SK-N-SH (cell line): ENCODE data around the gene NOTCH4. TPM values are rescaled to one million over a fixed set of nuclear protein-coding genes. Genes with fewer than 3 reads are reported as not detected.

ENCODE experiments used
- CTCF ChIA-PET: fragments of 300-600, 350-600 bp; formaldehyde crosslinking; extraction: SDS; loops from one replicate; lab custom pipeline; 2021; lab: Yijun Ruan, JAX
- POLR2A ChIA-PET: fragments of 350-600 bp; sonication (Branson Sonifier 250); formaldehyde crosslinking; extraction: SDS; loops from one replicate; lab custom pipeline; 2020; ENCODE audit warnings: antibody characterized with exemption, inconsistent platforms; lab: Yijun Ruan, JAX
- DNase-seq: peaks from one replicate; pipeline ENCODE4 v3.0.0; 2012
- H2AFZ ChIP-seq: fragments of 200-600 bp; sonication (generic); 2 replicates; pipeline ENCODE4 v1.8.1; 2016; ENCODE audit warnings: antibody characterized with exemption, mild to moderate bottlenecking, low read depth
- H3F3A ChIP-seq: fragments of 200-600 bp; sonication (generic); replicated peaks from 2 replicates; pipeline ENCODE3; 2016; ENCODE audit warnings: antibody characterized with exemption, mild to moderate bottlenecking; ENCODE audit not compliant: insufficient read depth
- H3K27ac ChIP-seq, 2 experiments: fragments of 200-500 bp in 1 of 2; fragments of 200-600 bp in 1 of 2; sonication (Bioruptor generic) in 1 of 2; sonication (generic), shearing (Covaris generic) in 1 of 2; 2 replicates each; pipeline versions ENCODE4 v1.5.1 to v1.6.1; 2014 to 2016; ENCODE audit warnings: low read depth in 2 of 2, inconsistent platforms in 1 of 2, low read length in 1 of 2, mild to moderate bottlenecking in 1 of 2, mixed read lengths in 1 of 2
- H3K27me3 ChIP-seq: fragments of 200-600 bp; sonication (generic), shearing (Covaris generic); 2 replicates; pipeline ENCODE4 v1.6.1; 2016; ENCODE audit warnings: mixed run types; ENCODE audit not compliant: insufficient read depth
- H3K36me3 ChIP-seq, 2 experiments: fragments of 200-500 bp in 1 of 2; fragments of 200-600 bp in 1 of 2; sonication (Bioruptor generic) in 1 of 2; sonication (generic) in 1 of 2; replicated peaks in 1 of 2; 2 replicates each; pipeline versions ENCODE3 to v1.5.1; 2014 to 2016; ENCODE audit warnings: low read length in 1 of 2, mild to moderate bottlenecking in 1 of 2; ENCODE audit not compliant: insufficient read depth in 2 of 2, control insufficient read depth in 1 of 2
- H3K4me1 ChIP-seq, 2 experiments: fragments of 200-500 bp in 1 of 2; fragments of 200-600 bp in 1 of 2; sonication (Bioruptor generic) in 1 of 2; sonication (generic), shearing (Covaris generic) in 1 of 2; 2 replicates each; pipeline versions ENCODE4 v1.5.1 to v1.6.1; 2014 to 2016; ENCODE audit warnings: low read depth in 1 of 2, low read length in 1 of 2, mixed run types in 1 of 2; ENCODE audit not compliant: insufficient read depth in 2 of 2, control insufficient read depth in 1 of 2
- H3K4me2 ChIP-seq: fragments of 200-600 bp; sonication (generic), shearing (Covaris generic); 2 replicates; pipeline ENCODE4 v1.6.1; 2017; ENCODE audit warnings: mixed run types
- H3K4me3 ChIP-seq, 2 experiments: fragments of 200-500 bp in 1 of 2; fragments of 200-600 bp in 1 of 2; sonication (Bioruptor generic) in 1 of 2; sonication (generic), shearing (Covaris generic) in 1 of 2; 2 replicates each; pipeline versions ENCODE4 v1.5.1 to v1.8.1; 2014 to 2016; ENCODE audit warnings: low read depth in 2 of 2, inconsistent platforms in 1 of 2, low read length in 1 of 2, mild to moderate bottlenecking in 1 of 2, mixed read lengths in 1 of 2, moderate library complexity in 1 of 2
- H3K79me2 ChIP-seq: fragments of 200-600 bp; sonication (generic); 2 replicates; pipeline ENCODE4 v1.8.1; 2017; ENCODE audit warnings: mild to moderate bottlenecking; ENCODE audit not compliant: insufficient read depth
- H3K9ac ChIP-seq: fragments of 200-600 bp; sonication (generic); 2 replicates; pipeline ENCODE4 v1.6.1; 2017; ENCODE audit warnings: mixed run types
- H3K9me2 ChIP-seq: fragments of 200-600 bp; sonication (generic); 2 replicates; pipeline ENCODE4 v1.6.1; 2017; ENCODE audit warnings: mixed run types
- H3K9me3 ChIP-seq: fragments of 200-600 bp; sonication (generic); 2 replicates; pipeline ENCODE4 v1.6.1; 2017; ENCODE audit warnings: mixed run types, mild to moderate bottlenecking, moderate library complexity
- H4K20me1 ChIP-seq: fragments of 200-600 bp; sonication (generic); 2 replicates; pipeline ENCODE4 v1.6.1; 2017; ENCODE audit warnings: mild to moderate bottlenecking, mixed run types; ENCODE audit not compliant: insufficient read depth
- CHD2 ChIP-seq: fragments of 150-350 bp; IDR thresholded peaks from 2 replicates; pipeline ENCODE4 v1.6.1; 2018; ENCODE audit warnings: low read length; ENCODE audit not compliant: partially characterized antibody
- CTCF ChIP-seq: fragments of 200-600 bp; sonication (generic); IDR thresholded peaks from 2 replicates; pipeline ENCODE4 v1.6.1; 2017; ENCODE audit warnings: antibody characterized with exemption, mild to moderate bottlenecking, moderate library complexity
- ELF1 ChIP-seq: IDR thresholded peaks from 2 replicates; pipeline ENCODE4 v1.4.0; 2012
- EP300 ChIP-seq, 2 experiments: IDR thresholded peaks; 2 replicates each; pipeline versions ENCODE4 v1.4.0 to v1.6.1; 2012; ENCODE audit warnings: borderline replicate concordance in 1 of 2, low read depth in 1 of 2, low read length in 1 of 2
- FOXJ3 ChIP-seq: sonication (generic); formaldehyde crosslinking; IDR thresholded peaks from 2 replicates; pipeline ENCODE4 v1.5.1; 2020; ENCODE audit warnings: mild to moderate bottlenecking, missing genetic modification reagents
- GABPA ChIP-seq: IDR thresholded peaks from 2 replicates; pipeline ENCODE4 v1.4.0; 2012; ENCODE audit warnings: low read depth, mild to moderate bottlenecking
- MAX ChIP-seq: IDR thresholded peaks from 2 replicates; pipeline ENCODE4 v1.4.0; 2012; ENCODE audit warnings: low read depth
- MEF2A ChIP-seq: IDR thresholded peaks from 2 replicates; pipeline ENCODE4 v1.4.0; 2012; ENCODE audit warnings: low read depth, borderline replicate concordance
- NFIC ChIP-seq: IDR thresholded peaks from 2 replicates; pipeline ENCODE4 v1.4.0; 2012; ENCODE audit warnings: borderline replicate concordance
- NRF1 ChIP-seq: IDR thresholded peaks from 2 replicates; pipeline ENCODE4 v1.6.1; 2012; ENCODE audit warnings: low read depth, mild to moderate bottlenecking, low read length
- RAD21 ChIP-seq: IDR thresholded peaks from 2 replicates; pipeline ENCODE4 v1.6.1; 2012; ENCODE audit warnings: mild to moderate bottlenecking, low read length
- RFX5 ChIP-seq: IDR thresholded peaks from 2 replicates; pipeline ENCODE4 v1.6.1; 2012; ENCODE audit warnings: mild to moderate bottlenecking, improper control_type of control experiment, low read length
- RXRA ChIP-seq: IDR thresholded peaks from 2 replicates; pipeline ENCODE4 v1.4.0; 2012; ENCODE audit warnings: low read depth, mild to moderate bottlenecking, borderline replicate concordance
- SIN3A ChIP-seq: IDR thresholded peaks from 2 replicates; pipeline ENCODE4 v1.6.1; 2012; ENCODE audit warnings: low read depth, mild to moderate bottlenecking, low read length, moderate library complexity, borderline replicate concordance
- SMC3 ChIP-seq: IDR thresholded peaks from 2 replicates; pipeline ENCODE4 v1.6.1; 2012; ENCODE audit warnings: low read depth, low read length, improper control_type of control experiment
- USF1 ChIP-seq: IDR thresholded peaks from 2 replicates; pipeline ENCODE4 v1.4.0; 2012; ENCODE audit warnings: low read depth, borderline replicate concordance
- USF2 ChIP-seq: fragments of 150-350 bp; IDR thresholded peaks from 2 replicates; pipeline ENCODE4 v1.6.1; 2017; ENCODE audit warnings: antibody characterized with exemption, low read length, low read depth, borderline replicate concordance
- YY1 ChIP-seq: IDR thresholded peaks from 2 replicates; pipeline ENCODE4 v1.4.0; 2012; ENCODE audit warnings: low read depth, mild to moderate bottlenecking
- ZBTB33 ChIP-seq: IDR thresholded peaks from 2 replicates; pipeline ENCODE4 v1.4.0; 2012; ENCODE audit warnings: low read depth, borderline replicate concordance
- WGBS: methylation state at CpG from one replicate; pipeline ENCODE4 v1.1.6; 2017; ENCODE audit warnings: low lambda C conversion rate; 5-methylcytosine and 5-hydroxymethylcytosine counted together
- polyA plus RNA-seq, 3 experiments: library from polyadenylated mRNA; depleted of rRNA; stranded (reverse); fragments of >200 nt; gene quantifications; 2 replicates each; pipeline ENCODE4 v1.2.3, GENCODE V29; 2012

Gene NOTCH4
- polyA plus RNA-seq, 1 of the 3 experiments (the other 2 are of a cell fraction) = 2.5 TPM

- Histone ChIP-seq H3K9me2 (no peaks in the 10 kb centered on the region), H3K9ac (no peak overlapping the region), H3K27ac (no peak overlapping the region), H4K20me1 (no peaks in the 10 kb centered on the region), H3F3A (peaks cover 2% of the 10 kb centered on the region), H2AFZ (no peak overlapping the region), H3K4me2 (no peak overlapping the region), H3K4me3 (no peak overlapping the region), H3K4me1 (peaks cover 0 to 1% of the 10 kb centered on the region in 2 experiments; a peak in 1 of 4 replicates), H3K9me3 (no peaks in the 10 kb centered on the region), H3K36me3 (peaks cover 9 to 36% of the 10 kb centered on the region in 2 experiments), H3K79me2 (peaks cover 13% of the 10 kb centered on the region), H3K27me3 (no peaks in the 10 kb centered on the region)
- TF ChIP-seq SIN3A = no peak
- TF ChIP-seq MEF2A = no peak
- TF ChIP-seq ELF1 = no peak
- TF ChIP-seq RFX5 = no peak
- no peak for TF ChIP-seq USF1
- TF ChIP-seq NFIC = no peak
- no peak for TF ChIP-seq RXRA
- TF ChIP-seq EP300 (IDR thresholded peaks at IDR 0.05; ENCODE audit: borderline replicate concordance in 1 of 2, low read depth in 1 of 2, low read length in 1 of 2) = no peak
- TF ChIP-seq CHD2 = no peak
- TF ChIP-seq FOXJ3 (CRISPR knock-in tag) = no peak
- TF ChIP-seq MAX = no peak
- TF ChIP-seq SMC3 = no peak
- WGBS = 91% methylated on average over 6 of the region's 6 CpGs
- ChIA-PET CTCF (interaction anchor here (1.2 kb wide), 1 partner anchor 49 kb away, joined by 3 read pairs; no protein-coding TSS in a partner anchor), POLR2A (no interaction called here)
- DNase-seq = no peak
Observed at GRCh38 chr6:32167761-32168262, 56.1 kb downstream of the NOTCH4 start.

- H2AFZ ChIP-seq = no peak overlapping the region
- no peak for DNase-seq
- H3K27me3 ChIP-seq = no peaks in the 10 kb centered on the region
- H3K4me3 ChIP-seq = no peak overlapping the region
- ChIA-PET CTCF (interaction anchor here (1.0 to 1.5 kb wide), 3 partner anchors 48 to 120 kb away, joined by 3 to 4 read pairs (median 3); no protein-coding TSS in a partner anchor), POLR2A (no interaction called here)
- H3K9ac ChIP-seq = no peak overlapping the region
- no peaks in the 10 kb centered on the region for H3K9me3 ChIP-seq
- H4K20me1 ChIP-seq = no peaks in the 10 kb centered on the region
- no peak overlapping the region for H3K4me2 ChIP-seq
- no peaks in the 10 kb centered on the region for H3K9me2 ChIP-seq
- H3F3A ChIP-seq = peaks cover 2% of the 10 kb centered on the region
- H3K4me1 ChIP-seq = no peaks in the 10 kb centered on the region
- peaks cover 10 to 36% of the 10 kb centered on the region in 2 experiments for H3K36me3 ChIP-seq
- no peak overlapping the region for H3K27ac ChIP-seq
- peaks cover 7% of the 10 kb centered on the region for H3K79me2 ChIP-seq
- WGBS = 91% methylated on average over 21 of the region's 32 CpGs
- TF ChIP-seq NRF1 = no peak
- TF ChIP-seq CHD2 = no peak
- TF ChIP-seq GABPA = no peak
- TF ChIP-seq YY1 = no peak
- TF ChIP-seq USF1 = no peak
- no peak for TF ChIP-seq CTCF
- TF ChIP-seq RAD21 = no peak
- no peak for TF ChIP-seq USF2
- no peak for TF ChIP-seq ZBTB33
Observed at GRCh38 chr6:32167154-32167760, 56.6 kb downstream of the NOTCH4 start.
